ENCODE data around the gene LYPLA2.
"Not testable (repeated sequence)": the region's sequence is repeated elsewhere in the genome, so short reads cannot be mapped to it uniquely, and the experiment has no call there.

The LYPLA2 gene

GRCh38 chr1:23779826-23780371, 11.0 kb upstream of the LYPLA2 start:
- no peak for DNase-seq

- not testable (repeated sequence) for DNase-seq
These were observed 7.8 kb upstream of the LYPLA2 start for GRCh38 chr1:23783141-23783540.

- no peak for DNase-seq
These were observed 6.1 kb upstream of the LYPLA2 start for GRCh38 chr1:23784846-23785245.

- no peak for DNase-seq
These were observed 3.2 kb upstream of the LYPLA2 start for GRCh38 chr1:23787701-23788100.

- DNase-seq, result no peak
These were observed 2.2 kb upstream of the LYPLA2 start for GRCh38 chr1:23788695-23789094.

- no peak for DNase-seq
These were observed 637 bp downstream of the LYPLA2 start for GRCh38 chr1:23791516-23792047.

- no peak for DNase-seq
These were observed 1.4 kb downstream of the LYPLA2 start for GRCh38 chr1:23792151-23792945.

- DNase-seq, result no peak
These were observed 2.3 kb downstream of the LYPLA2 start for GRCh38 chr1:23793018-23793781.

GRCh38 chr1:23793861-23794731, 3.2 kb downstream of the LYPLA2 start:
- no peak for DNase-seq

GRCh38 chr1:23794732-23795182, 3.8 kb downstream of the LYPLA2 start:
- DNase-seq, result not testable (repeated sequence)

- no peak for DNase-seq
These were observed 4.9 kb downstream of the LYPLA2 start for GRCh38 chr1:23795676-23796465.

GRCh38 chr1:23796466-23797271, 5.7 kb downstream of the LYPLA2 start:
- no peak for DNase-seq

GRCh38 chr1:23797478-23798448, 6.8 kb downstream of the LYPLA2 start:
- DNase-seq, result no peak

GRCh38 chr1:23798662-23799142, 7.8 kb downstream of the LYPLA2 start:
- DNase-seq, result no peak

GRCh38 chr1:23799255-23799569, 8.3 kb downstream of the LYPLA2 start:
- DNase-seq, result no peak

- DNase-seq, result no peak
These were observed 8.8 kb downstream of the LYPLA2 start for GRCh38 chr1:23799570-23800399.

GRCh38 chr1:23800400-23801337, 9.7 kb downstream of the LYPLA2 start, which contains the start of gene GALE:
TSS of gene GALE (minus strand) at chr1:23800754. CDS start at chr1:23799007, 1,747 bp downstream.
- peak; percentile 49 for DNase-seq

Measured in SIG-M5 (cell line).